ENCODE measurements around the gene C17orf107. TPM values are rescaled to one million over a fixed set of nuclear protein-coding genes. Genes with fewer than 3 reads are reported as not detected.

The C17orf107 gene
- total and polyA plus RNA-seq, 2 donors (not counting 1 experiment from before 2014, with no cell fraction given), result 3.9 to 4.6 TPM

DNA sequence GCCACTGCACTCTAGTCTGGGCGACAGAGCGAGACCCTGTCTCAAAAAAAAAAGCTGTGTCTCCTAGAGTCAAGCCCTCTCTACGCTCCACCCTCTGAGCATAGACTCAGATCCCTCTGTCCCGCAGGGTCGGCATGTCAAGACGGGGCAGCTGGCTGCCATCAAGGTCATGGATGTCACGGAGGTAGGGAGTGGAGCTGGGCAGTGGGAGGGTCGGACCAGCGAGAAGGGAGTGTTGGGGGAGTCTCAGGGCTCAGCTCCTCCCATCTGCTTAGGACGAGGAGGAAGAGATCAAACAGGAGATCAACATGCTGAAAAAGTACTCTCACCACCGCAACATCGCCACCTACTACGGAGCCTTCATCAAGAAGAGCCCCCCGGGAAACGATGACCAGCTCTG, 18.5 kb upstream of the C17orf107 start:
- H3K79me2 ChIP-seq (ENCODE audit: control insufficient read depth, insufficient read depth, low read length), result peaks cover 3% of the 10 kb centered on the region
- no peak for TF ChIP-seq EZH2 (IDR thresholded peaks at IDR 0.05; ENCODE audit: borderline replicate concordance, insufficient read depth, low read depth, low read length, poor library complexity, severe bottlenecking)
- TF ChIP-seq, protein P1, sequence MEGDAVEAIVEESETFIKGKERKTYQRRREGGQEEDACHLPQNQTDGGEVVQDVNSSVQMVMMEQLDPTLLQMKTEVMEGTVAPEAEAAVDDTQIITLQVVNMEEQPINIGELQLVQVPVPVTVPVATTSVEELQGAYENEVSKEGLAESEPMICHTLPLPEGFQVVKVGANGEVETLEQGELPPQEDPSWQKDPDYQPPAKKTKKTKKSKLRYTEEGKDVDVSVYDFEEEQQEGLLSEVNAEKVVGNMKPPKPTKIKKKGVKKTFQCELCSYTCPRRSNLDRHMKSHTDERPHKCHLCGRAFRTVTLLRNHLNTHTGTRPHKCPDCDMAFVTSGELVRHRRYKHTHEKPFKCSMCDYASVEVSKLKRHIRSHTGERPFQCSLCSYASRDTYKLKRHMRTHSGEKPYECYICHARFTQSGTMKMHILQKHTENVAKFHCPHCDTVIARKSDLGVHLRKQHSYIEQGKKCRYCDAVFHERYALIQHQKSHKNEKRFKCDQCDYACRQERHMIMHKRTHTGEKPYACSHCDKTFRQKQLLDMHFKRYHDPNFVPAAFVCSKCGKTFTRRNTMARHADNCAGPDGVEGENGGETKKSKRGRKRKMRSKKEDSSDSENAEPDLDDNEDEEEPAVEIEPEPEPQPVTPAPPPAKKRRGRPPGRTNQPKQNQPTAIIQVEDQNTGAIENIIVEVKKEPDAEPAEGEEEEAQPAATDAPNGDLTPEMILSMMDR (IDR thresholded peaks at IDR 0.05), result no peak
- H3K4me3 ChIP-seq (ENCODE audit: control extremely low read depth in 1 of 5, extremely low read depth in 1 of 5, insufficient read depth in 1 of 5, low read depth in 2 of 5, low read length in 4 of 5), result no peak overlapping the region
- H2AFZ ChIP-seq (ENCODE audit: insufficient read depth, low read depth, low read length, poor library complexity, severe bottlenecking), result no peak overlapping the region
- H3K36me3 ChIP-seq (replicated peaks in 1 of 2; ENCODE audit: control extremely low read depth in 1 of 2, control insufficient read depth in 1 of 2, extremely low read depth in 1 of 2, insufficient read depth in 2 of 2, low read length in 1 of 2), result peaks cover 0 to 42% of the 10 kb centered on the region in 2 experiments
- H3K27ac ChIP-seq (ENCODE audit: low read length in 2 of 2), result no peak overlapping the region
- H3K9me3 ChIP-seq (ENCODE audit: control extremely low read depth in 1 of 3, control insufficient read depth in 2 of 3, insufficient read depth in 1 of 3, low read length in 2 of 3), result no peaks in the 10 kb centered on the region
- WGBS (ENCODE audit: insufficient coverage), result 96% methylated on average over 11 of the region's 15 CpGs
- ChIA-PET CTCF (interaction anchor here (0.7 to 7.4 kb wide), 8 partner anchors 8 to 172 kb away, joined by 3 to 38 read pairs (median 4); partner anchors contain the start of genes ARRB2, MED11 and VMO1), POLR2A (interaction anchor here (0.6 to 1.1 kb wide), 2 partner anchors 171 to 269 kb away, joined by 3 to 4 read pairs; partner anchors contain the start of gene ARRB2)
- Mint-ChIP-seq H3K27ac (no peak overlapping the region), H3K4me3 (no peak overlapping the region), H3K9me3 (ENCODE audit: insufficient read depth) (no peaks in the 10 kb centered on the region), H3K4me1 (peaks cover 3% of the 10 kb centered on the region), H3K27me3 (no peaks in the 10 kb centered on the region)
- no peak overlapping the region for H3K9ac ChIP-seq (ENCODE audit: low read length)
- no peaks in the 10 kb centered on the region for H3K27me3 ChIP-seq (replicated peaks in 1 of 4; ENCODE audit: control extremely low read depth in 1 of 4, control insufficient read depth in 3 of 4, insufficient read depth in 4 of 4, low read length in 3 of 4)
- intact Hi-C loops (cut with micrococcal nuclease), result no loop called here
- DNase-seq, result no peak
- H3K4me2 ChIP-seq (replicated peaks; ENCODE audit: low read depth, low read length, poor library complexity, severe bottlenecking), result no peak overlapping the region
- H4K20me1 ChIP-seq (ENCODE audit: control insufficient read depth, insufficient read depth, low read length, poor library complexity, severe bottlenecking), result peaks cover 13% of the 10 kb centered on the region
- ATAC-seq (ENCODE audit: low read depth), result no peak
- H3K4me1 ChIP-seq (ENCODE audit: control insufficient read depth in 2 of 2, insufficient read depth in 2 of 2, low read length in 2 of 2), result peaks cover 0 to 6% of the 10 kb centered on the region in 2 donors

DNA sequence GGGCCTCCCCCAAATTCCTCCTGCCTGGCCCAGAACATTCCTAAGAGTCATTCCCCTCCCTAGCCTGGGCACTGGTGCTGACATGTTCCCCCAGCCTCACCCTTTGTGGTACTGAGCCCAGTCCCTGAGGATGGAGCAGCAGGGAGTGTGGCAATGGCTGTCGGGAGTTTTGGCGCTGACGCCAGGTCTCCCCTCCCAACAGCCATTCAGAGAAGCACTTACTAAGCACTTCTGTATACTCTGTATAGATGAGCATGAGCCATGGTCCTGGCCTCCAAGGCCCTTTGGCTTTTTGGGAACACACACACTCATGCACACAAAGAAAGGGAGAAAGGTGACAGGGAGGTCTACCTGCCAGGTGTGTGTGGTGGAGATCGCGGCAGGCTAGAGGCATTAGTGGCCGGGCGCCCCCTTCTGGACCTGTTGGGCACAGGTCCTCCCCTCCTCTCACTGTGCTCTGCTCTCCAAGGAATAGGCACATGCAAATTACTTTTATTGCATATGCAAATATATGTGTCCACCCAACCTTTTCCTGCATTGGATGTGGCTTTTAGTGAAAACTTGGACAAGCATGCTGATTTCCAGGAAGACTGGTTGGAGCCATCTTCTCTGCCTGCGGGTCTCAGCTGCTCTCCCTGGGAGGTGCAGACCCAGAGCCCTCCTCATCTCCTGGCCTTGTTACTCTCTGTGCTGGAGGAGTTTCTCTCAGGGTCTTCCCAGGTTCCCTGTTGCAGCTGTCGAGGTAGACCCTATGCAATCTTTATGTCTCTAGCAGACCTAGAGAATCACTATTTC, 17.4 kb upstream of the C17orf107 start:
- Histone ChIP-seq H3K27me3 (replicated peaks in 1 of 4; ENCODE audit: control extremely low read depth in 1 of 4, control insufficient read depth in 3 of 4, insufficient read depth in 4 of 4, low read length in 3 of 4) (no peaks in the 10 kb centered on the region), H2AFZ (ENCODE audit: insufficient read depth, low read depth, low read length, poor library complexity, severe bottlenecking) (no peak overlapping the region), H3K36me3 (replicated peaks in 1 of 2; ENCODE audit: control extremely low read depth in 1 of 2, control insufficient read depth in 1 of 2, extremely low read depth in 1 of 2, insufficient read depth in 2 of 2, low read length in 1 of 2) (peaks cover 0 to 53% of the 10 kb centered on the region in 2 experiments), H3K4me3 (ENCODE audit: control extremely low read depth in 1 of 5, extremely low read depth in 1 of 5, insufficient read depth in 1 of 5, low read depth in 2 of 5, low read length in 4 of 5) (no peak overlapping the region), H3K4me2 (replicated peaks; ENCODE audit: low read depth, low read length, poor library complexity, severe bottlenecking) (no peak overlapping the region), H3K4me1 (ENCODE audit: control insufficient read depth in 2 of 2, insufficient read depth in 2 of 2, low read length in 2 of 2) (peaks cover 0 to 6% of the 10 kb centered on the region in 2 donors), H3K27ac (ENCODE audit: low read length in 2 of 2) (no peak overlapping the region), H4K20me1 (ENCODE audit: control insufficient read depth, insufficient read depth, low read length, poor library complexity, severe bottlenecking) (peaks cover 13% of the 10 kb centered on the region), H3K9me3 (ENCODE audit: control extremely low read depth in 1 of 3, control insufficient read depth in 2 of 3, insufficient read depth in 1 of 3, low read length in 2 of 3) (no peaks in the 10 kb centered on the region), H3K79me2 (ENCODE audit: control insufficient read depth, insufficient read depth, low read length) (no peaks in the 10 kb centered on the region), H3K9ac (ENCODE audit: low read length) (no peak overlapping the region)
- Mint-ChIP-seq H3K9me3 (ENCODE audit: insufficient read depth) (no peaks in the 10 kb centered on the region), H3K4me1 (peaks cover 3% of the 10 kb centered on the region), H3K4me3 (no peak overlapping the region), H3K27me3 (no peaks in the 10 kb centered on the region), H3K27ac (no peak overlapping the region)
- TF ChIP-seq EZH2 (IDR thresholded peaks at IDR 0.05; ENCODE audit: borderline replicate concordance, insufficient read depth, low read depth, low read length, poor library complexity, severe bottlenecking), result no peak
- TF ChIP-seq, protein P1 (IDR thresholded peaks at IDR 0.05), result peak; percentile 83
- DNase-seq (peak; percentile 78), ATAC-seq (ENCODE audit: low read depth) (peak; percentile 92)
- CTCF ChIA-PET, result interaction anchor here (0.5 to 7.4 kb wide), 12 partner anchors 10 to 461 kb away, joined by 3 to 38 read pairs (median 4); partner anchors contain the start of genes ARRB2, MED11 and VMO1
- WGBS (ENCODE audit: insufficient coverage), result 100% methylated on average over 2 of the region's 9 CpGs
- intact Hi-C loops (cut with micrococcal nuclease), result loop anchor here (1.0 kb wide), 2 partner anchors 151 to 172 kb away; partner anchors contain the start of genes ARRB2 and MED11
- POLR2A ChIA-PET, result interaction anchor here (0.6 kb wide), 1 partner anchor 270 kb away, joined by 4 read pairs; no protein-coding TSS in a partner anchor
